RWPE1 (cell line): ENCODE measurements around the gene SOCS1.

ENCODE experiments used
- CTCF ChIA-PET: fragments of 350-600 bp; sonication (Branson Sonifier 250); formaldehyde crosslinking; extraction: SDS; loops from one replicate; lab custom pipeline; 2021; lab: Yijun Ruan, JAX
- POLR2A ChIA-PET: fragments of 400-600 bp; formaldehyde crosslinking; extraction: SDS; loops from one replicate; lab custom pipeline; 2020; ENCODE audit warnings: antibody characterized with exemption; ENCODE audit not compliant: low non-redundant PET; lab: Yijun Ruan, JAX
- DNase-seq: peaks from one replicate; pipeline ENCODE4 v3.0.0; 2012; ENCODE audit warnings: low spot score
- H3K27ac ChIP-seq: fragments of 450-650 bp; 2 replicates; pipeline ENCODE4 v1.5.1; 2017
- CTCF ChIP-seq: fragments of 450-650 bp; conservative IDR thresholded peaks from 2 replicates; pipeline ENCODE4 v1.5.1; 2017; ENCODE audit warnings: low read depth, mild to moderate bottlenecking

The SOCS1 gene

GRCh38 chr16:11233727-11234376 lies 22.2 kb downstream of the SOCS1 start:
- POLR2A ChIA-PET, result interaction anchor here (0.6 kb wide), 1 partner anchor 155 kb away, joined by 9 read pairs; no protein-coding TSS in a partner anchor
- DNase-seq, result no peak
- CTCF ChIA-PET, result no interaction called here
- TF ChIP-seq CTCF, result no peak
- H3K27ac ChIP-seq, result no peak overlapping the region

- ChIA-PET POLR2A (interaction anchor here (0.6 kb wide), 1 partner anchor 156 kb away, joined by 9 read pairs; no protein-coding TSS in a partner anchor), CTCF (no interaction called here)
- no peak overlapping the region for H3K27ac ChIP-seq
- DNase-seq, result no peak
- TF ChIP-seq CTCF, result no peak
These were observed 22.9 kb downstream of the SOCS1 start for GRCh38 chr16:11232852-11233726.

- ChIA-PET POLR2A (no interaction called here), CTCF (no interaction called here)
- H3K27ac ChIP-seq, result no peak overlapping the region
- no peak for DNase-seq
- no peak for TF ChIP-seq CTCF
These were observed 23.6 kb downstream of the SOCS1 start for GRCh38 chr16:11232302-11232851.

- no peak overlapping the region for H3K27ac ChIP-seq
- no peak for TF ChIP-seq CTCF
- CTCF ChIA-PET, result interaction anchor here (0.9 kb wide), 1 partner anchor 13 kb away, joined by 5 read pairs; no protein-coding TSS in a partner anchor
- POLR2A ChIA-PET, result no interaction called here
- no peak for DNase-seq
These were observed 24.5 kb downstream of the SOCS1 start for GRCh38 chr16:11231367-11231970.

- no peak for TF ChIP-seq CTCF
- ChIA-PET CTCF (interaction anchor here (0.6 kb wide), 1 partner anchor 63 kb away, joined by 3 read pairs; no protein-coding TSS in a partner anchor), POLR2A (no interaction called here)
- DNase-seq, result no peak
- H3K27ac ChIP-seq, result no peak overlapping the region
These were observed 26.1 kb downstream of the SOCS1 start for GRCh38 chr16:11229906-11230305.

GRCh38 chr16:11229432-11229831 lies 26.6 kb downstream of the SOCS1 start:
- H3K27ac ChIP-seq, result no peak overlapping the region
- POLR2A ChIA-PET, result no interaction called here
- no peak for TF ChIP-seq CTCF
- DNase-seq, result no peak
- CTCF ChIA-PET, result no interaction called here
